Epithelial cell of proximal tubule (primary cell): ENCODE results near the gene CYB561A3. TPM values are rescaled to one million over a fixed set of nuclear protein-coding genes. Genes with fewer than 3 reads are reported as not detected.

ENCODE experiments used
- DNase-seq: peaks from one replicate; pipeline ENCODE4 v3.0.0-alpha.2; 2011; ENCODE audit warnings: low read depth
- H3K4me3 ChIP-seq: 2 replicates; pipeline ENCODE4 v1.5.1; 2011; ENCODE audit warnings: low read depth, mild to moderate bottlenecking, low read length
- total RNA-seq: library from RNA; depleted of rRNA; stranded (reverse); fragments of >200 nt; gene quantifications from 2 replicates; pipeline ENCODE4 v1.2.3, GENCODE V29; 2015
- TF ChIP-seq, protein P1 (sequence below): conservative IDR thresholded peaks from 2 replicates; pipeline ENCODE4 v1.5.1; 2012; ENCODE audit warnings: low read depth, mild to moderate bottlenecking, low read length

CYB561A3 gene
- total RNA-seq, 1 donor from 2014 or later: 22.1 TPM

DNA sequence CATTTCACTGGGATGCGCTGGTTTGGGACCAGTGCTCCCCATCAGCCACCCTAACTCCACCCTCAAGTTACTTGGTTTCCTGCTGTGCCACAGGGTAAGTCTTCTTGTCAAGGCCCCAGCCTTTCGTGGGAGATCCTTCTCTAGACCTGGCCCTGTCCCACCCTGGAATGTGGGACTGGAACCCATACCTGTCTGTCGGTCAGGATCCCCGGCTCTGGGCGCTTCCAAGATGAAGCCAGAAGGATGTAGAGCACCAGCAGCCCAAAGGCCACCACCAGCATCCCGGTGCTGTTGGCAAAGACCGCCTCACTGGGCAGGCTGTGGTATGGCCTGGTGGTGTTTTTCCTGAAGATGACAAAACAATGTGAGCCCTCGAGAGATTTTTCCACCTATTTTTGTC, 10.9 kb downstream of the CYB561A3 start:
- DNase-seq: no peak
- TF ChIP-seq, protein P1, sequence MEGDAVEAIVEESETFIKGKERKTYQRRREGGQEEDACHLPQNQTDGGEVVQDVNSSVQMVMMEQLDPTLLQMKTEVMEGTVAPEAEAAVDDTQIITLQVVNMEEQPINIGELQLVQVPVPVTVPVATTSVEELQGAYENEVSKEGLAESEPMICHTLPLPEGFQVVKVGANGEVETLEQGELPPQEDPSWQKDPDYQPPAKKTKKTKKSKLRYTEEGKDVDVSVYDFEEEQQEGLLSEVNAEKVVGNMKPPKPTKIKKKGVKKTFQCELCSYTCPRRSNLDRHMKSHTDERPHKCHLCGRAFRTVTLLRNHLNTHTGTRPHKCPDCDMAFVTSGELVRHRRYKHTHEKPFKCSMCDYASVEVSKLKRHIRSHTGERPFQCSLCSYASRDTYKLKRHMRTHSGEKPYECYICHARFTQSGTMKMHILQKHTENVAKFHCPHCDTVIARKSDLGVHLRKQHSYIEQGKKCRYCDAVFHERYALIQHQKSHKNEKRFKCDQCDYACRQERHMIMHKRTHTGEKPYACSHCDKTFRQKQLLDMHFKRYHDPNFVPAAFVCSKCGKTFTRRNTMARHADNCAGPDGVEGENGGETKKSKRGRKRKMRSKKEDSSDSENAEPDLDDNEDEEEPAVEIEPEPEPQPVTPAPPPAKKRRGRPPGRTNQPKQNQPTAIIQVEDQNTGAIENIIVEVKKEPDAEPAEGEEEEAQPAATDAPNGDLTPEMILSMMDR: no peak
- H3K4me3 ChIP-seq: no peak overlapping the region

GRCh38 chr11:61350336-61350735, 11.3 kb downstream of the CYB561A3 start:
- no peak for DNase-seq
- no peak overlapping the region for H3K4me3 ChIP-seq
- TF ChIP-seq, protein P1: no peak

- DNase-seq: no peak
- TF ChIP-seq, protein P1: no peak
- H3K4me3 ChIP-seq: no peak overlapping the region
Measured at GRCh38 chr11:61349916-61350315, 11.8 kb downstream of the CYB561A3 start.

GRCh38 chr11:61349189-61349751, 12.4 kb downstream of the CYB561A3 start:
- TF ChIP-seq, protein P1: no peak
- DNase-seq: no peak
- no peak overlapping the region for H3K4me3 ChIP-seq

DNA sequence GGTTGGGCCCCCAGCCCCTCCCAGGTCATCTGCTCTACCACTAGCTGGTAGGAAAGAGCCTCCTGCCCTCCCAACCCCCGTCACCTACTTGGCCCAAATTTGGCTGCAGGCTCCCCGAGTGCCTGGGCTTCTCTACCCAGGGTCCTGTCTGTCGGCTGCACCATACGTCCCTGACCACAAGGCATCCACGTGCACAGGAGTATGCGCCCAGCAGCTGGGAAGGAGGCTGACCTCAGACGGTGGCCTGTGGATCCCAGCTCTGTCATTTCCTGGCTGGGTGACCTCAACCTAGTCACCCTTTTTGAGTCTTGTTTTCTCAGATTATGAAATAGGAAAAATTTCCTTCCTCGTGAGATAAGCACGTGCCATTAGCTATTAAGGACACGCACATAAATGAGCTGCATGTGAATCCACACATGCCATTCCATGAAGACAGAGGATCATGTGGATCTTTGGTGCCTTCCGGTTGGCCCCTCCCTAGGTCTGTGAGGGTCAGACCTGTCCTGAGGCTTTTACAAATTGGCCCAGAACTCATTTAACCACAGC, 13.7 kb downstream of the CYB561A3 start:
- H3K4me3 ChIP-seq: no peak overlapping the region
- TF ChIP-seq, protein P1: no peak
- DNase-seq: no peak

GRCh38 chr11:61345954-61346843, 15.5 kb downstream of the CYB561A3 start:
- TF ChIP-seq, protein P1: no peak
- H3K4me3 ChIP-seq: no peak overlapping the region
- no peak for DNase-seq
